NCI-H187 treated with DMSO at 0.1 percent for 48 hours (cell line): ENCODE data around the gene LEFTY1.
"Not testable (repeated sequence)": the region's sequence is repeated elsewhere in the genome, so short reads cannot be mapped to it uniquely, and the experiment has no call there.

ENCODE experiments used
- DNase-seq: peaks from one replicate; lab custom pipeline; 2025; lab: John Stamatoyannopoulos, UW

Gene LEFTY1

GRCh38 chr1:225887554-225888288 is 1.2 kb downstream of the LEFTY1 start:
- not testable (repeated sequence) for DNase-seq

GRCh38 chr1:225887030-225887314 is 2.0 kb downstream of the LEFTY1 start:
- no peak for DNase-seq

GRCh38 chr1:225886159-225887029 is 2.6 kb downstream of the LEFTY1 start:
- no peak for DNase-seq

GRCh38 chr1:225885336-225885735 is 3.6 kb downstream of the LEFTY1 start:
- no peak for DNase-seq

- no peak for DNase-seq
Measured at GRCh38 chr1:225883616-225884265, 5.2 kb downstream of the LEFTY1 start.

GRCh38 chr1:225882694-225883615 is 6.0 kb downstream of the LEFTY1 start:
- DNase-seq = no peak

GRCh38 chr1:225881959-225882693 is 6.8 kb downstream of the LEFTY1 start, which contains the start of gene TMEM63A:
TSS of gene TMEM63A (minus strand) at chr1:225882380. CDS start at chr1:225877580, 4,800 bp downstream.
- no peak for DNase-seq

- DNase-seq = no peak
Measured at GRCh38 chr1:225881081-225881958, 7.6 kb downstream of the LEFTY1 start.

- DNase-seq = no peak
Measured at GRCh38 chr1:225880636-225881035, 8.3 kb downstream of the LEFTY1 start.

GRCh38 chr1:225880222-225880588 is 8.7 kb downstream of the LEFTY1 start:
- DNase-seq = no peak

GRCh38 chr1:225879521-225880221 is 9.3 kb downstream of the LEFTY1 start:
- no peak for DNase-seq

- DNase-seq = no peak
Measured at GRCh38 chr1:225878282-225878681, 10.7 kb downstream of the LEFTY1 start.

- DNase-seq = no peak
Measured at GRCh38 chr1:225877580-225877979, 11.4 kb downstream of the LEFTY1 start.

- DNase-seq = no peak
Measured at GRCh38 chr1:225876900-225877510, 11.9 kb downstream of the LEFTY1 start.

- DNase-seq = no peak
Measured at GRCh38 chr1:225875044-225875815, 13.7 kb downstream of the LEFTY1 start.

GRCh38 chr1:225874431-225874830 is 14.5 kb downstream of the LEFTY1 start:
- DNase-seq = no peak

GRCh38 chr1:225873281-225873850 is 15.6 kb downstream of the LEFTY1 start:
- no peak for DNase-seq

- no peak for DNase-seq
Measured at GRCh38 chr1:225872075-225872430, 16.9 kb downstream of the LEFTY1 start.
